ENCODE measurements around the gene GPRIN3.
"Not testable (repeated sequence)": the region's sequence is repeated elsewhere in the genome, so short reads cannot be mapped to it uniquely, and the experiment has no call there.

DNA sequence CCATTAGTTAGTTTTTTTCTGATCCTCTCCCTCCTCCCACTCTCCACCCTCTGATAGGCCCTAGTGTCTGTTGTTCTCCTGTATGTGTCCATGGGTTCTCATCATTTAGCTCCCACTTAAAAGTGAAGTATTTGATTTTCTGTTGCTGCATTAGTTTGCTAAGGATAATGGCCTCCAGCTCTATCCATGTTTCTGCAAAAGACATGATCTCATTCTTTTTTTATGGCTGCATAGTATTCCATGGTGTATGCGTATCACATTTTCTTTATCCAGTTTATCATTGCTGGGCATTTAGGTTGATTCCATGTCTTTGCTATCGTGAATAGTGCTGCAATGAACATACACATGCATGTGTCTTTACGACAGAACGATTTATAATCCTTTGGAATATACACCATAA lies 53.3 kb downstream of the GPRIN3 start:
- TF ChIP-seq, protein P1, sequence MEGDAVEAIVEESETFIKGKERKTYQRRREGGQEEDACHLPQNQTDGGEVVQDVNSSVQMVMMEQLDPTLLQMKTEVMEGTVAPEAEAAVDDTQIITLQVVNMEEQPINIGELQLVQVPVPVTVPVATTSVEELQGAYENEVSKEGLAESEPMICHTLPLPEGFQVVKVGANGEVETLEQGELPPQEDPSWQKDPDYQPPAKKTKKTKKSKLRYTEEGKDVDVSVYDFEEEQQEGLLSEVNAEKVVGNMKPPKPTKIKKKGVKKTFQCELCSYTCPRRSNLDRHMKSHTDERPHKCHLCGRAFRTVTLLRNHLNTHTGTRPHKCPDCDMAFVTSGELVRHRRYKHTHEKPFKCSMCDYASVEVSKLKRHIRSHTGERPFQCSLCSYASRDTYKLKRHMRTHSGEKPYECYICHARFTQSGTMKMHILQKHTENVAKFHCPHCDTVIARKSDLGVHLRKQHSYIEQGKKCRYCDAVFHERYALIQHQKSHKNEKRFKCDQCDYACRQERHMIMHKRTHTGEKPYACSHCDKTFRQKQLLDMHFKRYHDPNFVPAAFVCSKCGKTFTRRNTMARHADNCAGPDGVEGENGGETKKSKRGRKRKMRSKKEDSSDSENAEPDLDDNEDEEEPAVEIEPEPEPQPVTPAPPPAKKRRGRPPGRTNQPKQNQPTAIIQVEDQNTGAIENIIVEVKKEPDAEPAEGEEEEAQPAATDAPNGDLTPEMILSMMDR (IDR thresholded peaks at IDR 0.05): not testable (repeated sequence)
- not testable (repeated sequence) for TF ChIP-seq EZH2 (IDR thresholded peaks at IDR 0.05; ENCODE audit: borderline replicate concordance, insufficient read depth, low read depth, low read length, poor library complexity, severe bottlenecking)
